Natural killer cell (primary cell): ENCODE results near the gene SERPINB8. TPM values are rescaled to one million over a fixed set of nuclear protein-coding genes. Genes with fewer than 3 reads are reported as not detected.

Experiments used
- ATAC-seq, 3 donors: fragments of 150-1000 bp in 2 of 3; fragments of 200-7000 bp in 1 of 3; cut with Tn5 transposase; 1 replicate in 1 of 3; 2 replicates in 2 of 3; pipeline ENCODE4 v1.10.0; 2021; ENCODE audit warnings: mild to moderate bottlenecking in 2 of 3, moderate library complexity in 2 of 3
- DNase-seq, 2 donors: peaks; one replicate each; pipeline versions ENCODE4 v3.0.0 to v3.0.0-alpha.2; 2013 to 2021; ENCODE audit warnings: mixed read lengths in 1 of 2
- H3K27ac ChIP-seq: one replicate; pipeline ENCODE4 v1.5.1; 2013; ENCODE audit warnings: mild to moderate bottlenecking, low read length
- H3K27me3 ChIP-seq: one replicate; pipeline ENCODE4 v1.6.1; 2013; ENCODE audit warnings: low read length; ENCODE audit not compliant: control insufficient read depth, insufficient read depth
- H3K36me3 ChIP-seq: one replicate; pipeline ENCODE4 v1.6.1; 2013; ENCODE audit warnings: low read length; ENCODE audit not compliant: control insufficient read depth, insufficient read depth
- H3K4me1 ChIP-seq: one replicate; pipeline ENCODE4 v1.6.1; 2013; ENCODE audit warnings: low read length; ENCODE audit not compliant: control insufficient read depth, insufficient read depth
- H3K4me3 ChIP-seq: one replicate; pipeline ENCODE4 v1.5.1; 2013; ENCODE audit warnings: low read length
- H3K9me3 ChIP-seq: one replicate; pipeline ENCODE4 v1.6.1; 2013; ENCODE audit warnings: low read length; ENCODE audit not compliant: control insufficient read depth, insufficient read depth
- H3K27ac Mint-ChIP-seq, 2 donors: one replicate each; pipeline ENCODE4 v1.8.0; 2022; ENCODE audit warnings: mild to moderate bottlenecking in 2 of 2, mixed read lengths in 2 of 2, moderate library complexity in 1 of 2
- H3K27me3 Mint-ChIP-seq, 2 donors: one replicate each; pipeline ENCODE4 v1.8.0; 2022; ENCODE audit warnings: low read depth in 2 of 2, mixed read lengths in 2 of 2
- H3K36me3 Mint-ChIP-seq: one replicate; pipeline ENCODE4 v1.8.0; 2022; ENCODE audit warnings: mixed read lengths
- H3K4me1 Mint-ChIP-seq, 2 donors: one replicate each; pipeline ENCODE4 v1.8.0; 2022; ENCODE audit warnings: mixed read lengths in 2 of 2
- H3K4me3 Mint-ChIP-seq: one replicate; pipeline ENCODE4 v1.8.0; 2022; ENCODE audit warnings: mild to moderate bottlenecking, moderate library complexity, mixed read lengths
- H3K9me3 Mint-ChIP-seq, 2 donors: one replicate each; pipeline ENCODE4 v1.8.0; 2022; ENCODE audit warnings: mixed read lengths in 2 of 2
- WGBS: methylation state at CpG from one replicate; pipeline ENCODE4 v1.1.7; 2013; ENCODE audit warnings: missing lambda C conversion rate; ENCODE audit not compliant: insufficient coverage; 5-methylcytosine and 5-hydroxymethylcytosine counted together
- intact Hi-C: fragments of 100-400 bp; cut with micrococcal nuclease; formaldehyde crosslinking; loops from one replicate; pipeline ENCODE4 v1.14.2; 2022
- total RNA-seq, 4 donors: library from RNA; stranded (reverse); fragments of 120-200 nt in 1 of 4; gene quantifications; one replicate each; pipeline versions ENCODE4 v1.2.3 to v1.2.4, GENCODE V29; 2013 to 2022
- TF ChIP-seq, protein P1 (sequence below): fragments of 200-600 bp; IDR thresholded peaks from one replicate; pipeline ENCODE4 v1.8.0; 2022; ENCODE audit warnings: antibody characterized with exemption

The SERPINB8 gene
- total RNA-seq, 3 donors from 2014 or later (not counting 1 experiment from before 2014, with no cell fraction given), result 4.9 to 12.9 (median 12.8) TPM

DNA sequence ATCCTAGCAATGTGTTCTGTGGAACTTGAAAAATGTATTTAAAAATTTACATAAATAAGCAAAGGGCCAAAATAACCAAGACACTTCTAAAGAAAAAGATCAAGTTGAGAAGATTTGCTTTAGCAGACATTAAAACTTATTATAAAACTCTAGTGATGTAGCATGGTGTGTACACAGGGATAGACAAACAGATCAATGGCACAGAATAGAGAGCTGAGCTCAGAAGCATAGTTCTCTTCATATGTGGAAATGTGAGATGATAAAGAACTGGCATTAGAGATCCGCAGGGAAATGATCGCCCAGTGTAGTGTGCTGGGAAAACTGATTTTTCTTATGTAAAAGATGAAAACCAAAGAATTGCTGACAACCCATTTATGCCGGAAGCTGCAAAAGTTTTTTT lies 39.4 kb downstream of the SERPINB8 start:
- Mint-ChIP-seq H3K27ac (no peak overlapping the region), H3K27me3 (peaks cover 7 to 28% of the 10 kb centered on the region in 2 donors), H3K9me3 (no peaks in the 10 kb centered on the region), H3K4me3 (no peak overlapping the region), H3K36me3 (no peaks in the 10 kb centered on the region), H3K4me1 (no peaks in the 10 kb centered on the region)
- H3K27me3 ChIP-seq, result no peaks in the 10 kb centered on the region
- H3K4me3 ChIP-seq, result no peak overlapping the region
- H3K4me1 ChIP-seq, result no peaks in the 10 kb centered on the region
- intact Hi-C loops, result no loop called here
- no peaks in the 10 kb centered on the region for H3K9me3 ChIP-seq
- ATAC-seq (no peak), DNase-seq (no peak)
- TF ChIP-seq, protein P1, sequence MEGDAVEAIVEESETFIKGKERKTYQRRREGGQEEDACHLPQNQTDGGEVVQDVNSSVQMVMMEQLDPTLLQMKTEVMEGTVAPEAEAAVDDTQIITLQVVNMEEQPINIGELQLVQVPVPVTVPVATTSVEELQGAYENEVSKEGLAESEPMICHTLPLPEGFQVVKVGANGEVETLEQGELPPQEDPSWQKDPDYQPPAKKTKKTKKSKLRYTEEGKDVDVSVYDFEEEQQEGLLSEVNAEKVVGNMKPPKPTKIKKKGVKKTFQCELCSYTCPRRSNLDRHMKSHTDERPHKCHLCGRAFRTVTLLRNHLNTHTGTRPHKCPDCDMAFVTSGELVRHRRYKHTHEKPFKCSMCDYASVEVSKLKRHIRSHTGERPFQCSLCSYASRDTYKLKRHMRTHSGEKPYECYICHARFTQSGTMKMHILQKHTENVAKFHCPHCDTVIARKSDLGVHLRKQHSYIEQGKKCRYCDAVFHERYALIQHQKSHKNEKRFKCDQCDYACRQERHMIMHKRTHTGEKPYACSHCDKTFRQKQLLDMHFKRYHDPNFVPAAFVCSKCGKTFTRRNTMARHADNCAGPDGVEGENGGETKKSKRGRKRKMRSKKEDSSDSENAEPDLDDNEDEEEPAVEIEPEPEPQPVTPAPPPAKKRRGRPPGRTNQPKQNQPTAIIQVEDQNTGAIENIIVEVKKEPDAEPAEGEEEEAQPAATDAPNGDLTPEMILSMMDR, result no peak
- H3K27ac ChIP-seq, result no peak overlapping the region
- 97% methylated on average over 3 of the region's 3 CpGs for WGBS
- H3K36me3 ChIP-seq, result no peaks in the 10 kb centered on the region

DNA sequence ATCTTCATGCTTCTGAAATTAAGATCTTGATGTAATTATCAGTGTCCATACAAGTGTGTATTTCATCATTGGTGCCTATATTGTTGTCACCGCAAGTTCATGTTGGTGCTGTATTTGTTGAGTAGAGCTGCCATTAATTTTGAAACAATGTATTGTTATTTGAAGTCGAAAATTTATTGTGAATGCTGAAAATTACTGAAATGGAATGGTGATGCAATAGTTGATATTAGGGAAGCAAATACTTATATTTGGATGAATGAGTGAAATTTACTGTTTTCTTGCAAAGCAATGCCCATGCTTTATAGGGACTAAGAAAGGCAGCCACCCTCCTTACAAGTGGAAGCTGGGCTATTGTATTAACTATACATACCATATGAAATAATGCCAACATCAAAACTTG lies 41.6 kb downstream of the SERPINB8 start:
- intact Hi-C loops, result no loop called here
- Mint-ChIP-seq H3K27ac (no peak overlapping the region), H3K36me3 (no peaks in the 10 kb centered on the region), H3K9me3 (no peaks in the 10 kb centered on the region), H3K4me3 (no peak overlapping the region), H3K27me3 (peaks cover 3 to 19% of the 10 kb centered on the region in 2 donors), H3K4me1 (no peaks in the 10 kb centered on the region)
- H3K4me1 ChIP-seq, result no peaks in the 10 kb centered on the region
- no peak overlapping the region for H3K27ac ChIP-seq
- H3K36me3 ChIP-seq, result no peaks in the 10 kb centered on the region
- no peak for ATAC-seq
- H3K9me3 ChIP-seq, result no peaks in the 10 kb centered on the region
- DNase-seq, result no peak
- TF ChIP-seq, protein P1, result no peak
- WGBS, result 85% methylated on average over 2 of the region's 2 CpGs
- no peaks in the 10 kb centered on the region for H3K27me3 ChIP-seq
- H3K4me3 ChIP-seq, result no peak overlapping the region

DNA sequence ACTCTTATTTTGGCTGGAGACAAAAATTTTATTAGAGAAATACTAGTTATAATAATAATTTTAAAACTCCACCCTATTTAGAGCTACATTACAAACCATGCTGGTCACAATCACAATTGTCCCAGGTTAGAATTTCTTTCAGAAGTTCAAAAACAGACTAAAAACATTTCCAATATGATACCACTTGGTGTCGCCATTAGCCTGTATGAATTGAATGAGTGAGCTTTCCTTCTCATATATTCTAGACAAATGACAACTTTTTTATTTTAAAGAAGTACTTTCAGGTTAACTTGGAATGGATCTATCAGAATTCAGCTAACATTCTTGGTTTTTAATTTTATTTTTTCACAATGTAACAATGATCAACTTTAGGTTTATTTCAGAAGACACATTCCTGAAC lies 48.0 kb downstream of the SERPINB8 start:
- TF ChIP-seq, protein P1, result peak; percentile 11
- DNase-seq (peak in 1 of 2 donors; percentile 16), ATAC-seq (no peak)
- no CpG with 5 or more reads among the region's 1 CpG for WGBS
- Histone ChIP-seq H3K4me1 (no peaks in the 10 kb centered on the region), H3K27me3 (no peaks in the 10 kb centered on the region), H3K36me3 (no peaks in the 10 kb centered on the region), H3K27ac (no peak overlapping the region), H3K9me3 (no peaks in the 10 kb centered on the region), H3K4me3 (no peak overlapping the region)
- no peaks in the 10 kb centered on the region for H3K4me1 Mint-ChIP-seq
- H3K27ac Mint-ChIP-seq, result no peak overlapping the region
- H3K4me3 Mint-ChIP-seq, result no peak overlapping the region
- H3K27me3 Mint-ChIP-seq, result peaks cover 3 to 11% of the 10 kb centered on the region in 2 donors
- H3K9me3 Mint-ChIP-seq, result no peaks in the 10 kb centered on the region
- intact Hi-C loops, result no loop called here
- no peaks in the 10 kb centered on the region for H3K36me3 Mint-ChIP-seq
